ENCODE measurements around the gene ASXL3. TPM values are rescaled to one million over a fixed set of nuclear protein-coding genes. Genes with fewer than 3 reads are reported as not detected.

ASXL3 gene
- total RNA-seq, 1 donor from 2014 or later, result 1.4 TPM

- no peaks in the 10 kb centered on the region for H3K27me3 ChIP-seq (ENCODE audit: control insufficient read depth, insufficient read depth, low read length)
- no peaks in the 10 kb centered on the region for H3K36me3 ChIP-seq (ENCODE audit: control insufficient read depth, insufficient read depth, low read length)
- no peak for DNase-seq (ENCODE audit: low read depth)
- no peak for TF ChIP-seq CTCF (IDR thresholded peaks at IDR 0.05; ENCODE audit: insufficient read depth, low read length, poor library complexity, severe bottlenecking)
- no peak overlapping the region for H3K4me3 ChIP-seq (ENCODE audit: low read depth, low read length)
Observed at GRCh38 chr18:33710269-33710668, 132.2 kb downstream of the ASXL3 start.

GRCh38 chr18:33711514-33711913 lies 133.5 kb downstream of the ASXL3 start:
- no peak overlapping the region for H3K4me3 ChIP-seq (ENCODE audit: low read depth, low read length)
- no peaks in the 10 kb centered on the region for H3K27me3 ChIP-seq (ENCODE audit: control insufficient read depth, insufficient read depth, low read length)
- no peak for TF ChIP-seq CTCF (IDR thresholded peaks at IDR 0.05; ENCODE audit: insufficient read depth, low read length, poor library complexity, severe bottlenecking)
- H3K36me3 ChIP-seq (ENCODE audit: control insufficient read depth, insufficient read depth, low read length), result no peaks in the 10 kb centered on the region
- no peak for DNase-seq (ENCODE audit: low read depth)

GRCh38 chr18:33712719-33713118 lies 134.7 kb downstream of the ASXL3 start:
- H3K4me3 ChIP-seq (ENCODE audit: low read depth, low read length), result no peak overlapping the region
- no peaks in the 10 kb centered on the region for H3K27me3 ChIP-seq (ENCODE audit: control insufficient read depth, insufficient read depth, low read length)
- no peak for DNase-seq (ENCODE audit: low read depth)
- H3K36me3 ChIP-seq (ENCODE audit: control insufficient read depth, insufficient read depth, low read length), result no peaks in the 10 kb centered on the region
- no peak for TF ChIP-seq CTCF (IDR thresholded peaks at IDR 0.05; ENCODE audit: insufficient read depth, low read length, poor library complexity, severe bottlenecking)

- Histone ChIP-seq H3K4me3 (ENCODE audit: low read depth, low read length) (no peak overlapping the region), H3K27me3 (ENCODE audit: control insufficient read depth, insufficient read depth, low read length) (no peaks in the 10 kb centered on the region), H3K36me3 (ENCODE audit: control insufficient read depth, insufficient read depth, low read length) (no peaks in the 10 kb centered on the region)
- TF ChIP-seq CTCF (IDR thresholded peaks at IDR 0.05; ENCODE audit: insufficient read depth, low read length, poor library complexity, severe bottlenecking), result no peak
- DNase-seq (ENCODE audit: low read depth), result no peak
Observed at GRCh38 chr18:33716061-33716683, 138.2 kb downstream of the ASXL3 start.

- no peak for TF ChIP-seq CTCF (IDR thresholded peaks at IDR 0.05; ENCODE audit: insufficient read depth, low read length, poor library complexity, severe bottlenecking)
- no peaks in the 10 kb centered on the region for H3K36me3 ChIP-seq (ENCODE audit: control insufficient read depth, insufficient read depth, low read length)
- no peak for DNase-seq (ENCODE audit: low read depth)
- H3K27me3 ChIP-seq (ENCODE audit: control insufficient read depth, insufficient read depth, low read length), result no peaks in the 10 kb centered on the region
- H3K4me3 ChIP-seq (ENCODE audit: low read depth, low read length), result no peak overlapping the region
Observed at GRCh38 chr18:33717339-33717738, 139.3 kb downstream of the ASXL3 start.

GRCh38 chr18:33720133-33720532 lies 142.1 kb downstream of the ASXL3 start:
- no peak for TF ChIP-seq CTCF (IDR thresholded peaks at IDR 0.05; ENCODE audit: insufficient read depth, low read length, poor library complexity, severe bottlenecking)
- no peaks in the 10 kb centered on the region for H3K27me3 ChIP-seq (ENCODE audit: control insufficient read depth, insufficient read depth, low read length)
- no peaks in the 10 kb centered on the region for H3K36me3 ChIP-seq (ENCODE audit: control insufficient read depth, insufficient read depth, low read length)
- no peak overlapping the region for H3K4me3 ChIP-seq (ENCODE audit: low read depth, low read length)
- peak; percentile 21 for DNase-seq (ENCODE audit: low read depth)
